Measurements from ENCODE around the gene TMSB10.
A peak's percentile ranks its signal among the peaks of the same experiment; 100 is the strongest.

The TMSB10 gene

DNA sequence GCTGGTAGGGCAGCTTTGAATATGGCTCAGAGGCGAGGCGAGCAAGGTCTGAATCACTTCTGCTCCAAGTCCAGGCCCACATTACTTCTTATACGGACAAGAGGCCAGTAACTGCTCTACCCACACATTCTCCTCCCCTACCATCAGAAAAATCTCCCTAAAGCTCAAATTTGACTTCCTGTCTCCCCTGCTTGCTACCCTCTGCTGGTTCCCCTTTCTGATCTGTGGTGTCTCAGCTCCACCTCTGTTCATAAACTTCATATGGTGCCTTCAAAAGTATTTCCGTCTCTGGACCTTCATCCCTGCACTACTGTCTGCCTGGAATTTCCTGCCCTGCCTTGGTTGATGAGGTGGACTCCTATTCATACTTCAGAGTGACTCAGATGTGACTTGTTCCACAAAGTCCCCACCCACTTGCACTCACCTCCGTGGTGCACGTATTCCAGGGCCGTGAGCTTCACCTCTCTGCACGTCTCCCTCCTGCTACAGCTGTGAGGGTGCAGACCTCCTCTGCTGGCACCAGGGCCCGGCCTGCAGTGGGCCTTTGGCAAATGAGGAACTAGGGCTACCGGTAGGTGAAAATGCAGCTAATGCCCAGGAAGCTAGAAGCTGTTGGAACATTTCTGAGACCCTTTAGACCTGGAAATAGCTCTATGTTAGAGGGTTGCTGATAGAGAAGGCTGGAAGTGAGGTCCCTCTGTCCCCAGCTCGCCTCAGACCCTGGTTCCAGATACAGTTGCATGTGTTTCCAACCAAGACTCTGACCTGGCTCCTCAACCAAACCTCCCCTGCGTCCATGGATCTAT, 41.0 kb downstream of the TMSB10 start:
- no peak for TF ChIP-seq CTCF (IDR thresholded peaks at IDR 0.05; ENCODE audit: insufficient read depth, low read depth, low read length, missing control alignments)
- peak; percentile 92 for DNase-seq (ENCODE audit: low read depth)
- H3K4me3 ChIP-seq (ENCODE audit: low read depth, low read length) = peak overlapping the region; percentile 50

- H3K4me3 ChIP-seq (ENCODE audit: low read depth, low read length) = peak overlapping the region; percentile 50
- no peak for TF ChIP-seq CTCF (IDR thresholded peaks at IDR 0.05; ENCODE audit: insufficient read depth, low read depth, low read length, missing control alignments)
- no peak for DNase-seq (ENCODE audit: low read depth)
These were observed 41.6 kb downstream of the TMSB10 start for GRCh38 chr2:84947010-84947593.

DNA sequence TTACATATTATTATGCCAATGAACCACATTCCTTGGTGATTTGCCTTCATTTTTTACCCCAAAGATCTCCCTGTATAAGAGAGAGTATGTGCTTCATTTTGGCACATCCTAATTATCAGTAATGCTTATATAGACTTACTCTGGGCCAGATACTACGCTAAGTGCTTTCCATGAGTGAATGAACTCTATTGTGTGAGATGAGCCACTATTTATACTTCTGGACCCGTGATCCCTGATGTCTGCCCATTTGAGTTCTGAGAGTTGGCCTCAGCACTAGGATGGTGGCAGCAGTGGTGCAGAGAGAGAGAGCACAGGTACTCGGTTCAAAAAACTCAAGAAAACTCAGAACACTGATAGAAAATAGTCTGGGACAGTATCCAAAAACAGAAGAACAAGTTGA, 48.1 kb downstream of the TMSB10 start:
- TF ChIP-seq CTCF (IDR thresholded peaks at IDR 0.05; ENCODE audit: insufficient read depth, low read depth, low read length, missing control alignments) = no peak
- H3K4me3 ChIP-seq (ENCODE audit: low read depth, low read length) = no peak overlapping the region
- no peak for DNase-seq (ENCODE audit: low read depth)

DNA sequence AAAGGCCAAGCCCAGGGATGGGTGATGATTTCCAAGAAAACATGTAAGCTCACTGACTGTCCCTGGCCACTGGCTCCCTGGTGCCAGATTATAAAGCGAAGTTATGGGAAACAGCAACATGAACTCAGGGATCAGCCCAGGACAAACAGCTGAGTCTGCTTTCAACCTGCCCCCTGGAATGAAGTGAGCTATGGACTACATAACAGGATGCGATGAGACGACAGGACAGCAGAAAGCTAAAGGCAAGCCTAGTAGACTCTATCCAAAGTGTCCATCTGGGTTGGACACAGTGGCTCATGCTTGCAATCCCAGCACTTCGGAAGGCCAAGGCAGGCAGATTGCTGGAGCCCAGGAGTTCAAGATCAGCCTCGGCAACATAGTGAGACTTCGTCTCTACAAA, 48.9 kb downstream of the TMSB10 start:
- DNase-seq (ENCODE audit: low read depth) = no peak
- no peak for TF ChIP-seq CTCF (IDR thresholded peaks at IDR 0.05; ENCODE audit: insufficient read depth, low read depth, low read length, missing control alignments)
- H3K4me3 ChIP-seq (ENCODE audit: low read depth, low read length) = no peak overlapping the region
